Activated naive CD4-positive, alpha-beta T cell (primary cell): ENCODE results near the gene SMC1B.
"Not testable (repeated sequence)": the region's sequence is repeated elsewhere in the genome, so short reads cannot be mapped to it uniquely, and the experiment has no call there.

Source experiments
- DNase-seq, 4 experiments: peaks; one replicate each; lab custom pipeline; 2025; lab: John Stamatoyannopoulos, UW

The SMC1B gene

GRCh38 chr22:45413368-45414211 lies at the start of gene SMC1B, which contains the start of gene RIBC2:
TSS of gene SMC1B (minus strand) at chr22:45413599. CDS start at chr22:45413567, 32 bp downstream.
TSS of gene RIBC2 (plus strand) at chr22:45413693. CDS start at chr22:45413887, 194 bp downstream.
- DNase-seq: peak; percentile 48 to 61 (median 58)

GRCh38 chr22:45462034-45462655 lies 48.7 kb upstream of the SMC1B start:
- no peak for DNase-seq

- no peak for DNase-seq
These were observed 47.1 kb upstream of the SMC1B start for GRCh38 chr22:45460288-45461109.

- DNase-seq: no peak
These were observed 45.8 kb upstream of the SMC1B start for GRCh38 chr22:45459235-45459634.

- no peak for DNase-seq
These were observed 45.1 kb upstream of the SMC1B start for GRCh38 chr22:45458532-45458931.

GRCh38 chr22:45456811-45457210 lies 43.4 kb upstream of the SMC1B start:
- no peak for DNase-seq

GRCh38 chr22:45455621-45456020 lies 42.2 kb upstream of the SMC1B start:
- no peak for DNase-seq

- DNase-seq: no peak
These were observed 41.8 kb upstream of the SMC1B start for GRCh38 chr22:45455212-45455611.

GRCh38 chr22:45454275-45454674 lies 40.9 kb upstream of the SMC1B start:
- DNase-seq: no peak

GRCh38 chr22:45453764-45454163 lies 40.4 kb upstream of the SMC1B start:
- no peak for DNase-seq

- no peak for DNase-seq
These were observed 39.4 kb upstream of the SMC1B start for GRCh38 chr22:45452565-45453379.

- no peak for DNase-seq
These were observed 38.6 kb upstream of the SMC1B start for GRCh38 chr22:45451972-45452371.

- DNase-seq: no peak
These were observed 37.7 kb upstream of the SMC1B start for GRCh38 chr22:45450921-45451651.

GRCh38 chr22:45450101-45450785 lies 36.8 kb upstream of the SMC1B start:
- no peak for DNase-seq

GRCh38 chr22:45449442-45449841 lies 36.0 kb upstream of the SMC1B start:
- DNase-seq: not testable (repeated sequence)

GRCh38 chr22:45448431-45448830 lies 35.0 kb upstream of the SMC1B start:
- no peak for DNase-seq

- DNase-seq: not testable (repeated sequence)
These were observed 34.2 kb upstream of the SMC1B start for GRCh38 chr22:45447596-45447995.

GRCh38 chr22:45446216-45446615 lies 32.8 kb upstream of the SMC1B start:
- DNase-seq: no peak

GRCh38 chr22:45445031-45445710 lies 31.8 kb upstream of the SMC1B start:
- no peak for DNase-seq

- no peak for DNase-seq
These were observed 30.8 kb upstream of the SMC1B start for GRCh38 chr22:45444168-45444567.
